K562 (cell line): ENCODE measurements around the gene KRTAP10-12. TPM values are rescaled to one million over a fixed set of nuclear protein-coding genes. Genes with fewer than 3 reads are reported as not detected.

Source experiments
- ATAC-seq: fragments of 200-7000 bp; cut with Tn5 transposase; 3 replicates; pipeline ENCODE4 v1.9.1; 2020; ENCODE audit warnings: moderate library complexity
- BruUV-seq: library from RNA; stranded (reverse); fragments of 400-500 nt; replicated peaks from 2 replicates; lab custom pipeline; 2021; lab: Mats Ljungman, UMichigan
- CTCF ChIA-PET: fragments of 300-600 bp; formaldehyde crosslinking; extraction: SDS; loops from one replicate; lab custom pipeline; 2021; ENCODE audit warnings: low intra/inter-chr PET ratio; lab: Yijun Ruan, JAX
- POLR2A ChIA-PET: fragments of 300-600, 350-650 bp; sonication (Branson Sonifier 250); formaldehyde crosslinking; extraction: SDS; loops from one replicate; lab custom pipeline; 2021; ENCODE audit warnings: antibody characterized with exemption, inconsistent platforms; lab: Yijun Ruan, JAX
- DNase-seq, 4 experiments: peaks; one replicate each; pipeline versions ENCODE4 v3.0.0 to v3.0.0-alpha.2; 2011 to 2018; ENCODE audit warnings: low spot score in 3 of 4, mixed read lengths in 3 of 4; ENCODE audit errors: extremely low read depth in 1 of 4
- FAIRE-seq: peaks from 2 replicates; lab custom pipeline; 2011; peaks lifted over from hg19 to GRCh38; lab: Jason Lieb, UNC
- H2AFZ ChIP-seq: 2 replicates; pipeline ENCODE4 v1.6.0; 2011; ENCODE audit warnings: low read depth, low read length, control low read depth, inconsistent platforms
- H3K27ac ChIP-seq: fragments of 200-600 bp; 3 replicates; pipeline ENCODE4 v1.8.0; 2011; ENCODE audit warnings: low read depth, mild to moderate bottlenecking, control low read depth, inconsistent platforms, low read length, moderate library complexity, mixed read lengths; ENCODE audit errors: extremely low read depth
- H3K27me3 ChIP-seq, 2 experiments: fragments of 300-600 bp in 1 of 2; 2 replicates in 1 of 2; 3 replicates in 1 of 2; pipeline versions ENCODE4 v1.6.0 to v1.8.0; 2011; ENCODE audit warnings: inconsistent platforms in 2 of 2, low read length in 2 of 2, mild to moderate bottlenecking in 1 of 2, mixed read lengths in 1 of 2, moderate library complexity in 1 of 2; ENCODE audit not compliant: control insufficient read depth in 2 of 2, insufficient read depth in 2 of 2
- H3K36me3 ChIP-seq: fragments of 300-600 bp; 3 replicates; pipeline ENCODE4 v1.8.0; 2011; ENCODE audit warnings: mild to moderate bottlenecking, low read length, inconsistent platforms; ENCODE audit not compliant: control insufficient read depth, insufficient read depth
- H3K4me1 ChIP-seq, 2 experiments: fragments of 200-600 bp in 1 of 2; replicated peaks in 1 of 2; 2 replicates in 1 of 2; 3 replicates in 1 of 2; pipeline versions ENCODE4 v1.5.1 to v1.8.0; 2011; ENCODE audit warnings: inconsistent platforms in 2 of 2, low read length in 2 of 2, mild to moderate bottlenecking in 1 of 2, mixed read lengths in 1 of 2, moderate library complexity in 1 of 2; ENCODE audit not compliant: control insufficient read depth in 2 of 2, insufficient read depth in 2 of 2
- H3K4me2 ChIP-seq: 2 replicates; pipeline ENCODE4 v1.6.1; 2011; ENCODE audit warnings: low read length, control low read depth, inconsistent platforms, mixed read lengths; ENCODE audit not compliant: insufficient read depth
- H3K4me3 ChIP-seq: fragments of 200-600 bp; sonication (generic), shearing (Covaris generic); 2 replicates; pipeline ENCODE4 v1.5.1; 2016; ENCODE audit warnings: control low read depth, inconsistent platforms
- H3K79me2 ChIP-seq: fragments of 200-600 bp; 3 replicates; pipeline ENCODE4 v1.8.0; 2011; ENCODE audit warnings: low read length, inconsistent platforms; ENCODE audit not compliant: control insufficient read depth, insufficient read depth
- H3K9ac ChIP-seq, 2 experiments: 2 replicates each; pipeline versions ENCODE4 v1.6.0 to v1.6.1; 2011; ENCODE audit warnings: low read depth in 2 of 2, low read length in 2 of 2, control low read depth in 1 of 2, inconsistent platforms in 1 of 2, mild to moderate bottlenecking in 1 of 2, mixed read lengths in 1 of 2; ENCODE audit not compliant: insufficient read depth in 1 of 2
- H3K9me1 ChIP-seq: one replicate; pipeline ENCODE4 v1.6.0; 2011; ENCODE audit warnings: inconsistent platforms, mild to moderate bottlenecking, low read length, moderate library complexity; ENCODE audit not compliant: control insufficient read depth, insufficient read depth
- H3K9me3 ChIP-seq: replicated peaks from 2 replicates; pipeline ENCODE4 v1.5.1; 2011; ENCODE audit warnings: low read depth, low read length, inconsistent platforms; ENCODE audit not compliant: control insufficient read depth, insufficient read depth
- H4K20me1 ChIP-seq: replicated peaks from 2 replicates; pipeline ENCODE4 v1.6.1; 2011; ENCODE audit warnings: low read length, inconsistent platforms, mixed read lengths; ENCODE audit not compliant: control insufficient read depth, insufficient read depth
- BRD9 ChIP-seq: fragments of 450-650 bp; IDR thresholded peaks from 2 replicates; pipeline ENCODE4 v1.6.1; 2018; ENCODE audit warnings: low read depth; ENCODE audit not compliant: partially characterized antibody
- MCM3 ChIP-seq: fragments of 450-650 bp; IDR thresholded peaks from 2 replicates; pipeline ENCODE4 v1.6.1; 2016
- PHF21A ChIP-seq: fragments of 450-650 bp; IDR thresholded peaks from 2 replicates; pipeline ENCODE4 v1.6.1; 2017; ENCODE audit warnings: low read depth, borderline replicate concordance
- TCF7 ChIP-seq: sonication (generic); IDR thresholded peaks from 2 replicates; pipeline ENCODE4 v1.6.1; 2016; ENCODE audit warnings: antibody characterized with exemption, borderline replicate concordance
- YY1 ChIP-seq, 3 experiments: IDR thresholded peaks; 2 replicates each; pipeline ENCODE4 v1.6.1; 2011; ENCODE audit warnings: low read length in 2 of 3, mild to moderate bottlenecking in 2 of 3, moderate library complexity in 2 of 3, borderline replicate concordance in 1 of 3, control low read depth in 1 of 3, low read depth in 1 of 3; ENCODE audit not compliant: insufficient read depth in 3 of 3, insufficient replicate concordance in 2 of 3, control insufficient read depth in 1 of 3, insufficient read length in 1 of 3; ENCODE audit errors: extremely low read depth in 1 of 3
- WGBS: fragments of 100-300 bp; shearing (Covaris generic); methylation state at CpG from one replicate; pipeline ENCODE4 v1.1.6; 2016; ENCODE audit warnings: low coverage, mixed read lengths; ENCODE audit not compliant: insufficient coverage; ENCODE audit errors: missing lambda C conversion rate; 5-methylcytosine and 5-hydroxymethylcytosine counted together
- in situ Hi-C: fragments of 300-500 bp; cut with MboI; formaldehyde crosslinking; loops from 4 replicates; pipeline ENCODE4 v1.15.0; 2018; ENCODE audit warnings: inconsistent platforms, mixed read lengths
- intact Hi-C: fragments of 100-400 bp; cut with micrococcal nuclease; formaldehyde crosslinking; loops from 2 replicates; pipeline ENCODE4 v1.14.2; 2022
- polyA plus RNA-seq, 8 experiments: library from polyadenylated mRNA; depleted of rRNA in 4 of 8; stranded (reverse) in 5 of 8; unstranded in 3 of 8; fragments of >200 nt; fragmentation: Nextera tagmentation in 2 of 8; fragmentation: Illumina TruSeq in 1 of 8; extraction: Ambion mirVana in 2 of 8; extraction: Trizol in 1 of 8; gene quantifications; 2 replicates each; pipeline versions ENCODE4 v1.2.1 to v1.2.3, GENCODE V29; 2011 to 2014; ENCODE audit warnings: inconsistent platforms in 1 of 8, missing spikeins in 1 of 8
- total RNA-seq, 7 experiments: library from RNA; depleted of rRNA in 6 of 7; stranded (reverse); fragments of >200 nt in 6 of 7; fragmentation: Illumina TruSeq in 2 of 7; extraction: Trizol in 2 of 7; gene quantifications; 2 replicates each; pipeline versions ENCODE4 v1.2.1 to v1.2.3, GENCODE V29; 2011 to 2021; ENCODE audit warnings: low replicate concordance in 1 of 7

KRTAP10-12 gene
- total and polyA plus RNA-seq, 9 of the 15 experiments (the other 6 are each of a cell fraction or from before 2014, with no cell fraction given), result not detected

DNA sequence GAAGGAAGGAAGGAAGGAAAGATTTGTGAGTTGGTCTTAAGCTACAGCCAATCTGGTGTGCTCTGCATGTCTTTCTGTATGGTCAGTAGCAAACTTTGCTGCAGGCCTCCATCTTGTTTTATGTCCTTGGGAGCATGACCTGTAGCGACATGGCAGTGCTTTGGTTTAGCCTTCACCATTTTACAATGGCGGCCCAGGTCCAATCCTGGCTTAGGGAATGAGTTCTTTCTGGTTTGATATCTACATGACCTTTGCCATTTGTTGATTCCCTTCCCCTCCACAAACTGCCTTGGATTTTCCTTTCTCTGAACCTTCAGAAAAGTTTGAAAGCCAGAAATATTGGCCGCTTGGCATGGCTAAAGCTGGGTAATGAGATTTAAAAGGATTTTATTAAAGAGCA lies 44.9 kb downstream of the KRTAP10-12 start:
- in situ Hi-C loops (loop anchor here (5.0 kb wide), 1 partner anchor 225 kb away; no protein-coding TSS in a partner anchor), intact Hi-C loops (loop anchor here (1.0 kb wide), 1 partner anchor 232 kb away; no protein-coding TSS in a partner anchor)
- DNase-seq (no peak), ATAC-seq (no peak), FAIRE-seq (no peak)
- H3K4me3 ChIP-seq, result no peak overlapping the region
- H3K27ac ChIP-seq, result no peak overlapping the region
- no peak overlapping the region for H2AFZ ChIP-seq
- no peak overlapping the region for H3K4me2 ChIP-seq
- CTCF ChIA-PET, result interaction anchor here (0.6 to 1.3 kb wide), 3 partner anchors 103 to 238 kb away, joined by 3 to 5 read pairs (median 3); no protein-coding TSS in a partner anchor
- no TSS peak for BruUV-seq
- 0 out of 2 replicates have a peak, but pooled peaks cover 5% of the 10 kb centered on the region for H4K20me1 ChIP-seq
- no peak overlapping the region for H3K9ac ChIP-seq
- H3K79me2 ChIP-seq, result no peaks in the 10 kb centered on the region
- no peaks in the 10 kb centered on the region for H3K9me1 ChIP-seq
- 2% methylated on average over 3 of the region's 3 CpGs for WGBS
- peaks cover 20 to 29% of the 10 kb centered on the region in 2 experiments for H3K27me3 ChIP-seq
- POLR2A ChIA-PET, result interaction anchor here (0.9 to 1.3 kb wide), 3 partner anchors 11 to 17 kb away, joined by 3 to 5 read pairs (median 3); no protein-coding TSS in a partner anchor
- no peaks in the 10 kb centered on the region for H3K36me3 ChIP-seq
- H3K4me1 ChIP-seq, result no peaks in the 10 kb centered on the region
- H3K9me3 ChIP-seq, result no peaks in the 10 kb centered on the region
- TF ChIP-seq MCM3 (no peak), BRD9 (no peak), TCF7 (no peak), PHF21A (no peak), YY1 (IDR thresholded peaks at IDR 0.05; ENCODE audit: borderline replicate concordance in 1 of 3, control insufficient read depth in 1 of 3, extremely low read depth in 1 of 3, insufficient read depth in 3 of 3, insufficient read length in 1 of 3, insufficient replicate concordance in 2 of 3, low read depth in 1 of 3, low read length in 2 of 3) (peak in 1 of 3 experiments; percentile 30)
- TF ChIP-seq, all 486 proteins: peak for 1
